ENCODE results near the gene GRIP2. TPM values are rescaled to one million over a fixed set of nuclear protein-coding genes. Genes with fewer than 3 reads are reported as not detected.

GRIP2 gene
- polyA plus RNA-seq, 1 donor from 2014 or later = 8.6 TPM

DNA sequence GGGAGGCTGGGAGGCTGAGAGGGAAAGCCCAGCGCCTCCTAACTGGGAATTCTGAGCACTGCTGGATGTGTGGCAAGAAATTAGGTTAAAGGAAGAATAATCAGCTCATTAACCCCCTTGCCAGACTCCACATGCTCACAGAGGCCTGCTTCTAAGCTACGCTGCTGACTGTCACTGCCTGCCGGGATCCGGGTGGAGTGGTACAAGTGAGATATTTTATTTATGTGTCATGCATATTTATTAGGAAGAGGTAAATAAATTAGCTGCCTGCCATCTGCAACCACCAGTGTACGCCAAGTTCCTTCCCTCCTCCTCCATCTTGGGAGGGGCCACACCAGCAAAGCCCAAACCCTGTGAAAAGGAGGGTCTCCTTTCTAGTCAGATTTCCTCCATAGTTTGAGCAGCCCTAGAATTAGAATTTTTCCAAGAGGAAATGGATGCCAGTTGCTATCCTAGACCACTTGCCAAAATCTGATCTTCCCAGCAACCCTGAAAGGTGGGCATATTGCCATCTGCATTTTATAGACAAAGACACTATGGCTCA, 43.5 kb upstream of the GRIP2 start:
- Histone ChIP-seq H3K4me2 (ENCODE audit: low read length) (no peak overlapping the region), H2AFZ (ENCODE audit: low read depth, low read length) (no peak overlapping the region), H3K4me3 (ENCODE audit: low read length) (no peak overlapping the region), H3K9me3 (ENCODE audit: low read length) (no peaks in the 10 kb centered on the region), H3K27ac (ENCODE audit: low read length) (no peak overlapping the region), H3K27me3 (ENCODE audit: insufficient read depth, low read depth, low read length) (no peaks in the 10 kb centered on the region), H3K79me2 (replicated peaks; ENCODE audit: insufficient read depth, low read length) (no peaks in the 10 kb centered on the region), H4K20me1 (ENCODE audit: insufficient read depth) (no peaks in the 10 kb centered on the region), H3K36me3 (ENCODE audit: insufficient read depth, low read length) (no peaks in the 10 kb centered on the region), H3K9me2 (ENCODE audit: insufficient read depth, low read length) (no peaks in the 10 kb centered on the region), H3K9ac (ENCODE audit: low read length) (no peak overlapping the region), H3F3A (ENCODE audit: insufficient read depth, low read length, poor library complexity, severe bottlenecking) (no peaks in the 10 kb centered on the region)
- TF ChIP-seq, protein P1, sequence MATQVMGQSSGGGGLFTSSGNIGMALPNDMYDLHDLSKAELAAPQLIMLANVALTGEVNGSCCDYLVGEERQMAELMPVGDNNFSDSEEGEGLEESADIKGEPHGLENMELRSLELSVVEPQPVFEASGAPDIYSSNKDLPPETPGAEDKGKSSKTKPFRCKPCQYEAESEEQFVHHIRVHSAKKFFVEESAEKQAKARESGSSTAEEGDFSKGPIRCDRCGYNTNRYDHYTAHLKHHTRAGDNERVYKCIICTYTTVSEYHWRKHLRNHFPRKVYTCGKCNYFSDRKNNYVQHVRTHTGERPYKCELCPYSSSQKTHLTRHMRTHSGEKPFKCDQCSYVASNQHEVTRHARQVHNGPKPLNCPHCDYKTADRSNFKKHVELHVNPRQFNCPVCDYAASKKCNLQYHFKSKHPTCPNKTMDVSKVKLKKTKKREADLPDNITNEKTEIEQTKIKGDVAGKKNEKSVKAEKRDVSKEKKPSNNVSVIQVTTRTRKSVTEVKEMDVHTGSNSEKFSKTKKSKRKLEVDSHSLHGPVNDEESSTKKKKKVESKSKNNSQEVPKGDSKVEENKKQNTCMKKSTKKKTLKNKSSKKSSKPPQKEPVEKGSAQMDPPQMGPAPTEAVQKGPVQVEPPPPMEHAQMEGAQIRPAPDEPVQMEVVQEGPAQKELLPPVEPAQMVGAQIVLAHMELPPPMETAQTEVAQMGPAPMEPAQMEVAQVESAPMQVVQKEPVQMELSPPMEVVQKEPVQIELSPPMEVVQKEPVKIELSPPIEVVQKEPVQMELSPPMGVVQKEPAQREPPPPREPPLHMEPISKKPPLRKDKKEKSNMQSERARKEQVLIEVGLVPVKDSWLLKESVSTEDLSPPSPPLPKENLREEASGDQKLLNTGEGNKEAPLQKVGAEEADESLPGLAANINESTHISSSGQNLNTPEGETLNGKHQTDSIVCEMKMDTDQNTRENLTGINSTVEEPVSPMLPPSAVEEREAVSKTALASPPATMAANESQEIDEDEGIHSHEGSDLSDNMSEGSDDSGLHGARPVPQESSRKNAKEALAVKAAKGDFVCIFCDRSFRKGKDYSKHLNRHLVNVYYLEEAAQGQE (IDR thresholded peaks at IDR 0.05; ENCODE audit: borderline replicate concordance) = no peak
- TF ChIP-seq EP300 (conservative IDR thresholded peaks at IDR 0.05; ENCODE audit: poor library complexity, severe bottlenecking) (no peak), MXI1 (conservative IDR thresholded peaks at IDR 0.05; ENCODE audit: poor library complexity, severe bottlenecking) (no peak), SMC3 (conservative IDR thresholded peaks at IDR 0.05; ENCODE audit: poor library complexity) (no peak), EZH2 (IDR thresholded peaks at IDR 0.05; ENCODE audit: borderline replicate concordance, insufficient read depth, low read length, poor library complexity, severe bottlenecking) (no peak), TAF1 (IDR thresholded peaks at IDR 0.05; ENCODE audit: low read depth) (no peak), POLR2AphosphoS5 (IDR thresholded peaks at IDR 0.05) (no peak), RAD21 (conservative IDR thresholded peaks at IDR 0.05) (no peak)
- TF ChIP-seq, protein P2, sequence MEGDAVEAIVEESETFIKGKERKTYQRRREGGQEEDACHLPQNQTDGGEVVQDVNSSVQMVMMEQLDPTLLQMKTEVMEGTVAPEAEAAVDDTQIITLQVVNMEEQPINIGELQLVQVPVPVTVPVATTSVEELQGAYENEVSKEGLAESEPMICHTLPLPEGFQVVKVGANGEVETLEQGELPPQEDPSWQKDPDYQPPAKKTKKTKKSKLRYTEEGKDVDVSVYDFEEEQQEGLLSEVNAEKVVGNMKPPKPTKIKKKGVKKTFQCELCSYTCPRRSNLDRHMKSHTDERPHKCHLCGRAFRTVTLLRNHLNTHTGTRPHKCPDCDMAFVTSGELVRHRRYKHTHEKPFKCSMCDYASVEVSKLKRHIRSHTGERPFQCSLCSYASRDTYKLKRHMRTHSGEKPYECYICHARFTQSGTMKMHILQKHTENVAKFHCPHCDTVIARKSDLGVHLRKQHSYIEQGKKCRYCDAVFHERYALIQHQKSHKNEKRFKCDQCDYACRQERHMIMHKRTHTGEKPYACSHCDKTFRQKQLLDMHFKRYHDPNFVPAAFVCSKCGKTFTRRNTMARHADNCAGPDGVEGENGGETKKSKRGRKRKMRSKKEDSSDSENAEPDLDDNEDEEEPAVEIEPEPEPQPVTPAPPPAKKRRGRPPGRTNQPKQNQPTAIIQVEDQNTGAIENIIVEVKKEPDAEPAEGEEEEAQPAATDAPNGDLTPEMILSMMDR (IDR thresholded peaks at IDR 0.05; ENCODE audit: poor library complexity, severe bottlenecking) = no peak

DNA sequence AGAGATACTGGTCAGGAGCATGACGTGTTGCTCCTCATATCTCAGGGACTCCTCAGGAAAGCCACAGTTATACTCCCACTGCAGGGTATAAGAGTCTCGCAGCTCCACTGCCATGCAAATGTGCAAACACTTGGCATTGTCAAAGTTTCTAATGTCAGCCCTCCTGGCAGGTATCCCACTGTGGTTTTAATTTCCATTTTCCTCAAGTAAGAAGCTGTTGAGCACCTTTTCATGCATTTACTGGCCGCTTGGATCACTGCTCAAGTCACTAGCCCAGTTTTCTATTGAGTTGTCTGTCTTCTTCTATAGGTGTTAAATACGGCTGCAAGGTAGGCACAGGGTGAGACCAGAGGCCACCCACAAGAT, 41.9 kb upstream of the GRIP2 start:
- no peaks in the 10 kb centered on the region for H3F3A ChIP-seq (ENCODE audit: insufficient read depth, low read length, poor library complexity, severe bottlenecking)
- TF ChIP-seq, protein P2 (IDR thresholded peaks at IDR 0.05; ENCODE audit: poor library complexity, severe bottlenecking) = no peak
- no peak for TF ChIP-seq MXI1 (conservative IDR thresholded peaks at IDR 0.05; ENCODE audit: poor library complexity, severe bottlenecking)
- no peak for TF ChIP-seq TAF1 (IDR thresholded peaks at IDR 0.05; ENCODE audit: low read depth)
- TF ChIP-seq POLR2AphosphoS5 (IDR thresholded peaks at IDR 0.05) = no peak
- no peak for TF ChIP-seq RAD21 (conservative IDR thresholded peaks at IDR 0.05)
- no peak for TF ChIP-seq SMC3 (conservative IDR thresholded peaks at IDR 0.05; ENCODE audit: poor library complexity)
- TF ChIP-seq, protein P1 (IDR thresholded peaks at IDR 0.05; ENCODE audit: borderline replicate concordance) = no peak
- TF ChIP-seq EP300 (conservative IDR thresholded peaks at IDR 0.05; ENCODE audit: poor library complexity, severe bottlenecking) = no peak
- no peak for TF ChIP-seq EZH2 (IDR thresholded peaks at IDR 0.05; ENCODE audit: borderline replicate concordance, insufficient read depth, low read length, poor library complexity, severe bottlenecking)
- H3K9me3 ChIP-seq (ENCODE audit: low read length) = no peaks in the 10 kb centered on the region
- no peak overlapping the region for H3K4me3 ChIP-seq (ENCODE audit: low read length)
- H2AFZ ChIP-seq (ENCODE audit: low read depth, low read length) = no peak overlapping the region
- no peak overlapping the region for H3K9ac ChIP-seq (ENCODE audit: low read length)
- H3K4me2 ChIP-seq (ENCODE audit: low read length) = no peak overlapping the region
- no peak overlapping the region for H3K27ac ChIP-seq (ENCODE audit: low read length)
- no peaks in the 10 kb centered on the region for H3K9me2 ChIP-seq (ENCODE audit: insufficient read depth, low read length)
- no peaks in the 10 kb centered on the region for H3K36me3 ChIP-seq (ENCODE audit: insufficient read depth, low read length)
- no peaks in the 10 kb centered on the region for H3K27me3 ChIP-seq (ENCODE audit: insufficient read depth, low read depth, low read length)
- no peaks in the 10 kb centered on the region for H4K20me1 ChIP-seq (ENCODE audit: insufficient read depth)
- H3K79me2 ChIP-seq (replicated peaks; ENCODE audit: insufficient read depth, low read length) = no peaks in the 10 kb centered on the region
